GM12891 (cell line): ENCODE data around the gene RBP3.

Experiments
- PAX5 ChIP-seq: IDR thresholded peaks from 2 replicates; pipeline ENCODE4 v1.6.1; 2011; ENCODE audit warnings: low read length, moderate library complexity, mild to moderate bottlenecking; ENCODE audit not compliant: insufficient read depth, severe bottlenecking
- POLR2A ChIP-seq: IDR thresholded peaks from 2 replicates; pipeline ENCODE4 v1.6.1; 2011; ENCODE audit warnings: low read depth, low read length, control low read depth
- POLR2AphosphoS5 ChIP-seq: IDR thresholded peaks from 2 replicates; pipeline ENCODE4 v1.6.1; 2011; ENCODE audit warnings: low read depth, low read length, control low read depth
- SPI1 ChIP-seq: IDR thresholded peaks from 2 replicates; pipeline ENCODE4 v1.6.1; 2011; ENCODE audit warnings: low read depth, low read length, control low read depth
- TAF1 ChIP-seq: IDR thresholded peaks from 2 replicates; pipeline ENCODE4 v1.6.1; 2011; ENCODE audit warnings: low read depth, low read length, control low read depth

DNA sequence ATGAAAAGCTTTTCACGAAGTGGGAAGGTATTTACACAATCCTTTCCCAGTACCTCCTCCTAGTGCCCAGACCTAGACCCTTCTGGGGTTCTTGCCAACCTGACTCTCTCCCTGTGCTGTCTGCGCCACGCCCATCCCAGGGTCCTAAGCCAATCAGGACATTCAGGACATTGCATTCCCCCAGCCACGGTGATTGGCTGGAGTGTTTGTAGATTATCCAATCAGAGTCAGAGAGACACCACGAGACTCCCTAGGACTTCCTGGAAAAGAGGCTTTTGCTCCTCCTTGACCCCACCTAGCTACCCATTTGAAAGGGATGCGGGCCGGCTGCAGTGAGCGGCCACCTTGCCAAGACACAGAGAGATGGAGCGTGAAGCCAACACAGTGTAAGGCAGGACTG lies 29.5 kb upstream of the RBP3 start:
- TF ChIP-seq TAF1 (no peak), POLR2A (no peak), POLR2AphosphoS5 (no peak), PAX5 (no peak), SPI1 (no peak)
